ENCODE data around the gene ULK1.
A peak's percentile ranks its signal among the peaks of the same experiment; 100 is the strongest.

The ULK1 gene

GRCh38 chr12:131894313-131894860 is at the start of gene ULK1:
Gene ULK1 (plus strand): TSS chr12:131894622. CDS start chr12:131895002, 380 bp downstream.
- in situ Hi-C loops (cut with HindIII; ENCODE audit: low pct_ligation_motif_present, low pct_unique_long_range_greater_than_20kb, low sequenced_read_pairs): no loop called here
- peak; percentile 93 for DNase-seq

GRCh38 chr12:131844656-131845055 is 49.8 kb upstream of the ULK1 start:
- in situ Hi-C loops (cut with HindIII; ENCODE audit: low pct_ligation_motif_present, low pct_unique_long_range_greater_than_20kb, low sequenced_read_pairs): no loop called here
- DNase-seq: no peak

- DNase-seq: no peak
- in situ Hi-C loops (cut with HindIII; ENCODE audit: low pct_ligation_motif_present, low pct_unique_long_range_greater_than_20kb, low sequenced_read_pairs): no loop called here
These were observed 49.3 kb upstream of the ULK1 start for GRCh38 chr12:131845121-131845520.

GRCh38 chr12:131847456-131847855 is 47.0 kb upstream of the ULK1 start:
- DNase-seq: no peak
- in situ Hi-C loops (cut with HindIII; ENCODE audit: low pct_ligation_motif_present, low pct_unique_long_range_greater_than_20kb, low sequenced_read_pairs): no loop called here

GRCh38 chr12:131848753-131849152 is 45.7 kb upstream of the ULK1 start:
- DNase-seq: no peak
- in situ Hi-C loops (cut with HindIII; ENCODE audit: low pct_ligation_motif_present, low pct_unique_long_range_greater_than_20kb, low sequenced_read_pairs): no loop called here

GRCh38 chr12:131849700-131850553 is 44.5 kb upstream of the ULK1 start:
- in situ Hi-C loops (cut with HindIII; ENCODE audit: low pct_ligation_motif_present, low pct_unique_long_range_greater_than_20kb, low sequenced_read_pairs): no loop called here

GRCh38 chr12:131850856-131851559 is 43.4 kb upstream of the ULK1 start:
- in situ Hi-C loops (cut with HindIII; ENCODE audit: low pct_ligation_motif_present, low pct_unique_long_range_greater_than_20kb, low sequenced_read_pairs): no loop called here
- no peak for DNase-seq

More at GRCh38 chr12:131849700-131850553, 44.5 kb upstream of the ULK1 start:
- DNase-seq: no peak

GRCh38 chr12:131851741-131852550 is 42.5 kb upstream of the ULK1 start:
- no peak for DNase-seq
- in situ Hi-C loops (cut with HindIII; ENCODE audit: low pct_ligation_motif_present, low pct_unique_long_range_greater_than_20kb, low sequenced_read_pairs): no loop called here

- in situ Hi-C loops (cut with HindIII; ENCODE audit: low pct_ligation_motif_present, low pct_unique_long_range_greater_than_20kb, low sequenced_read_pairs): no loop called here
- DNase-seq: no peak
These were observed 41.7 kb upstream of the ULK1 start for GRCh38 chr12:131852551-131853299.

- in situ Hi-C loops (cut with HindIII; ENCODE audit: low pct_ligation_motif_present, low pct_unique_long_range_greater_than_20kb, low sequenced_read_pairs): no loop called here
These were observed 40.3 kb upstream of the ULK1 start for GRCh38 chr12:131853832-131854797.

GRCh38 chr12:131854861-131855476 is 39.5 kb upstream of the ULK1 start:
- no peak for DNase-seq
- in situ Hi-C loops (cut with HindIII; ENCODE audit: low pct_ligation_motif_present, low pct_unique_long_range_greater_than_20kb, low sequenced_read_pairs): no loop called here

More at GRCh38 chr12:131853832-131854797, 40.3 kb upstream of the ULK1 start:
- DNase-seq: no peak

GRCh38 chr12:131855521-131856142 is 38.8 kb upstream of the ULK1 start:
- DNase-seq: no peak
- in situ Hi-C loops (cut with HindIII; ENCODE audit: low pct_ligation_motif_present, low pct_unique_long_range_greater_than_20kb, low sequenced_read_pairs): no loop called here

- DNase-seq: no peak
- in situ Hi-C loops (cut with HindIII; ENCODE audit: low pct_ligation_motif_present, low pct_unique_long_range_greater_than_20kb, low sequenced_read_pairs): no loop called here
These were observed 37.9 kb upstream of the ULK1 start for GRCh38 chr12:131856366-131857097.

GRCh38 chr12:131857908-131858850 is 36.2 kb upstream of the ULK1 start:
- in situ Hi-C loops (cut with HindIII; ENCODE audit: low pct_ligation_motif_present, low pct_unique_long_range_greater_than_20kb, low sequenced_read_pairs): no loop called here
- DNase-seq: no peak
